Tibial nerve (tissue), 4 donors: ENCODE results near the gene POMZP3. TPM values are rescaled to one million over a fixed set of nuclear protein-coding genes. Genes with fewer than 3 reads are reported as not detected.
"Not testable (repeated sequence)": the region's sequence is repeated elsewhere in the genome, so short reads cannot be mapped to it uniquely, and the experiment has no call there.

Experiments used
- DNase-seq, 2 donors: peaks; one replicate each; pipeline ENCODE4 v3.0.0-alpha.2; 2019; ENCODE audit warnings: low spot score in 2 of 2
- H3K27ac ChIP-seq, 4 donors: fragments of 200-600 bp; sonication (generic) in 3 of 4; one replicate each; pipeline ENCODE4 v1.5.1; 2017 to 2019; ENCODE audit warnings: mild to moderate bottlenecking in 1 of 4
- H3K27me3 ChIP-seq, 2 donors: fragments of 200-600 bp; sonication (generic) in 1 of 2; one replicate each; pipeline versions ENCODE4 v1.5.1 to v1.6.0; 2017 to 2019
- H3K36me3 ChIP-seq, 3 donors: fragments of 200-600 bp; sonication (generic); one replicate each; pipeline ENCODE4 v1.5.1; 2018 to 2019
- H3K4me1 ChIP-seq, 4 donors: fragments of 200-600 bp; sonication (generic) in 3 of 4; one replicate each; pipeline ENCODE4 v1.5.1; 2017 to 2019
- H3K4me3 ChIP-seq, 4 donors: fragments of 200-600 bp; sonication (generic) in 3 of 4; one replicate each; pipeline ENCODE4 v1.5.1; 2017 to 2019; ENCODE audit warnings: mild to moderate bottlenecking in 1 of 4, moderate library complexity in 1 of 4
- H3K9me3 ChIP-seq, 4 donors: fragments of 200-600 bp; sonication (generic) in 3 of 4; one replicate each; pipeline ENCODE4 v1.5.1; 2017 to 2019
- EP300 ChIP-seq, 2 donors: sonication (generic); formaldehyde crosslinking; IDR thresholded peaks; one replicate each; pipeline ENCODE4 v1.6.1; 2017; ENCODE audit warnings: antibody characterized with exemption in 2 of 2, mild to moderate bottlenecking in 1 of 2
- WGBS, 2 donors: methylation state at CpG; one replicate each; pipeline ENCODE4 v1.1.5; 2018; 5-methylcytosine and 5-hydroxymethylcytosine counted together
- total RNA-seq, 4 donors: library from RNA; depleted of rRNA; stranded (reverse); fragments of >200 nt; gene quantifications; one replicate each; pipeline ENCODE4 v1.1.0, GENCODE V29; 2016

POMZP3 gene
- total RNA-seq, 4 donors from 2014 or later = 7.5 to 15.7 (median 9.1) TPM

DNA sequence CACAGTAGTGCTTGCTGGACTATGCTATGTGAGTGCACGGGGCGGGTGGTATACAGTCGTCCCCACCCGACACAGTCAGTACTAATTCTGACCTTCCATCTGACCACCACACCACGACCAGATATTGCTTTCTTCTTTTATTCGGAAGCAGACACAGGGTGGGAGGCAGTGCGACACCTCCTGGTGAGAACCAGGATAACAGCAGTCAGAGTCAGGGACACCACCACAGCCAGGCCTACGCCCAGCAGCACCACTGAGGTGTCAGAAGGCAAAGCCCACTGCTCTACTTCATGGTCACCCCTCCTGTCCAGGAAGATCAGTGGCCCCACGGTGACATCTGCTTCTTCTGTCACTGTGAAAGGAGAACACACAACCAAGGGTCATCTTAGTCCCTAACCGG lies 17.2 kb downstream of the POMZP3 start:
- H3K27me3 ChIP-seq, DNase-seq, H3K4me3 ChIP-seq, H3K9me3 ChIP-seq, H3K27ac ChIP-seq: not testable (repeated sequence)
- WGBS, 2 donors = 100% methylated on average over 1 of the region's 10 CpGs; no CpG with 5 or more reads in 1 of the 2 donors
- Histone ChIP-seq H3K4me1 (peaks cover 0 to 11% (median 0%) of the 10 kb centered on the region in 4 donors), H3K36me3 (peaks cover 0 to 17% (median 0%) of the 10 kb centered on the region in 3 donors)

DNA sequence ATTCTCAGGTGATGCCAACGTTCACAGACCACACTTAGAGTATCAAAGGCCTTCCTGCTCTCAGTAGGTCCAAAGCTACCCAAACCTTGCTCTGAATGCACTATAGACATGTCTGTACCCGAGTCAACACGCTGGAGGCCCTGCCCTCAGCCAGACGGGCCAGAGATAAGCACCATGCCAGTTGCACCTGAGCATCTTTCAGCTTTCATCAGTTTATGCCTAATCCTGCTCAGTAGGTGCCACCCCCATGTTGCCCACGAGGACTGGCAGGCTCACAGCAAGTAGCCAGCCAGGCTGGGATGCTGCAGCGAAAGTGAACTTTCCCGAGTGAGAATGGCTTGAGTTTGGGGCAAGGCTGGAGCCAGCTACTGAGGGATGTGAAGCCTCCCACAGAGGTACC lies 18.6 kb downstream of the POMZP3 start:
- WGBS, 2 donors = 83 to 90% methylated on average over 6 of the region's 7 CpGs
- Histone ChIP-seq H3K36me3 (peaks cover 0 to 17% (median 0%) of the 10 kb centered on the region in 3 donors), H3K4me1 (peaks cover 0 to 11% (median 0%) of the 10 kb centered on the region in 4 donors)
- H3K27me3 ChIP-seq, H3K27ac ChIP-seq, H3K9me3 ChIP-seq, H3K4me3 ChIP-seq, DNase-seq: not testable (repeated sequence)

DNA sequence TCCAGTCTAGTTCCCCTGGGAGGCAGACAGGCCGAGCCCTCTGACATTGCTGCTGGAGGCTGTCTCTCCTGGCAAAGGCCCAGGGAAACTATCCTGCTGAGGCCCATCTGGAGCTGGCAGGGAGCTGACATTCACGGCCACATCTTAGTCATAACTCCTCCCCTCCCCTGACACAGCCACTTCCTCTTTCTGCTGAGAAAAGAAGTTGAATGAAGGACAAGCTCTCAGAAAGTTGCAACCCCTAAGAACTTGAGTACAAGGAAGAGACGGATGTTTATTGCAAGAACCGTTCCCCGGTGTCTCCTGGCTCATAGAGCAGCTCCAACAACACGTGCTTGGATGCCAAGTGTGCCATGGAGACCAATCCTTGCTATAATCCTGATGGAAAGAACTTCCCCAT lies 21.1 kb downstream of the POMZP3 start:
- not testable (repeated sequence) for H3K9me3 ChIP-seq, H3K27ac ChIP-seq, H3K27me3 ChIP-seq, H3K36me3 ChIP-seq, H3K4me3 ChIP-seq
- TF ChIP-seq EP300 (IDR thresholded peaks at IDR 0.05) = peak in 1 of 2 donors; percentile 49
- peaks cover 0 to 11% (median 0%) of the 10 kb centered on the region in 4 donors for H3K4me1 ChIP-seq
- DNase-seq = peak; percentile 61 to 68
- WGBS, 2 donors = 0 to 3% methylated on average over 5 of the region's 6 CpGs

DNA sequence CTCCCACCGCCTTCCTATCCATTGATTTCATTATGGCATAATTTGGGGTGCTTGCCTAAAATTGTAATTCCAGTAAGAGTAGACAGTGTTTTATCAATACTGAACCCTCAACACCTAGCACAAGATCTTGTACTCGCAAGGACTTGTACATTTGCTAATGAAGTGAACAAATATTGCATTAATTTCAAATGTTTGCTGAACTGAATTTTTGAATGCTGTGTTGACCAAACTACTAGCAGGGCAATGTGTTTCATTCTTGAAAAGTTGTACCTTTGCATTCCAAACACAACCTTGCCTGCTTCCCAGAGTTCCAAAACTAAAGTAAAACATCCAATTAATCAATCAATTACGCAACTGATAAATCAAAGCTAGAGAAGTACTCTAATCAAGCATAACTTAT lies 26.4 kb downstream of the POMZP3 start:
- not testable (repeated sequence) for H3K27ac ChIP-seq
- 94% methylated on average over 3 of the region's 3 CpGs for WGBS, 2 donors

DNA sequence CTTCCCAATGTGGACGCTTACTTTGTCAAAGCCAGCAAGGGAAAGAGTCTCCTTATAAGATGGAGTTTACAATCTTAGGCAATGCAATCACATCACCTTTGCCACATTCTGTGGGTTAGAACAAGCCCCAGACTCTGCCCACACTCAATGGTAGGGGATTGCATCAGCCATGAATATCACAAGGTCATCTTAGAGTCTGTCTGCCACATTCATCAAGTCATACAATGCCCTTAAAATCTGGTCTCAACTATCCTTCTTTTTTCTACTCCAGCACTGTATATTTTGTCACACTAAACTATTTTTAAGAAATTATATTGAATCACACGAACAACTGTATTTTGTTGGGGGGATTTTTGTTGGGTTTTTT lies 27.0 kb downstream of the POMZP3 start:
- H3K9me3 ChIP-seq, H3K4me3 ChIP-seq, H3K27ac ChIP-seq, H3K36me3 ChIP-seq, H3K4me1 ChIP-seq, DNase-seq, H3K27me3 ChIP-seq: not testable (repeated sequence)
- WGBS, 2 donors = 72 to 79% methylated on average over 1 of the region's 2 CpGs

More for the DNA sequence above, 26.4 kb downstream of the POMZP3 start:
- not testable (repeated sequence) for H3K9me3 ChIP-seq, H3K36me3 ChIP-seq, H3K27me3 ChIP-seq, H3K4me1 ChIP-seq, DNase-seq, H3K4me3 ChIP-seq

DNA sequence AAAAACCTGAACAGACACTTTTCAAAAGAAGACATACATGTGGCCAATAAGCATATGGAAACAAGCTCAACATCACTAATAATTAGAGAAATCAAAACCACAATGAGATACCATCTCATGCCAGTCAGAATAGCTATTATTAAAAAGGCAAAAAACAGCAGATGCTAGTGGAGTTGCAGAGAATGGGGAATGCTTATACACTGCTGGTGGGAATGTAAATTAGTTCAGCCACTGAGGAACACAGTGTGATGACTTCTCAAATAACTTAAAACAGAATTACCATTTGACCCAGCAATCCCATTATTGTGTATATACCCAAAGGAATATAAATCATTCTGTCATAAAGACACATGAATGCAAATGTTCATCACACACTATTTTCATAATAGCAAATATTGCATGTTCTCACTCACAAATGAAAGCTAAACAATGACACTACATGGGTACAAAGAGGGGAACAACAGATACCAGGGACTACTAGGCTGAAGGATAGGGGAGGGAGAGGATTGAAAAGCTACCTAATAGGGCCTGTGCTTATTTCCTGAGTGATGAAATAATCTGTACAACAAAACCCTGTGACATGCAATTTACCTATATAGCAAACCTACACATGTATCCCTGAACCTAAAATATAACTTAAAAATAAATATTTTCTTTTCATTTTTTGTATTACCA lies 28.4 kb downstream of the POMZP3 start:
- not testable (repeated sequence) for H3K4me3 ChIP-seq, H3K36me3 ChIP-seq, DNase-seq, H3K27ac ChIP-seq, H3K4me1 ChIP-seq, H3K9me3 ChIP-seq, H3K27me3 ChIP-seq

DNA sequence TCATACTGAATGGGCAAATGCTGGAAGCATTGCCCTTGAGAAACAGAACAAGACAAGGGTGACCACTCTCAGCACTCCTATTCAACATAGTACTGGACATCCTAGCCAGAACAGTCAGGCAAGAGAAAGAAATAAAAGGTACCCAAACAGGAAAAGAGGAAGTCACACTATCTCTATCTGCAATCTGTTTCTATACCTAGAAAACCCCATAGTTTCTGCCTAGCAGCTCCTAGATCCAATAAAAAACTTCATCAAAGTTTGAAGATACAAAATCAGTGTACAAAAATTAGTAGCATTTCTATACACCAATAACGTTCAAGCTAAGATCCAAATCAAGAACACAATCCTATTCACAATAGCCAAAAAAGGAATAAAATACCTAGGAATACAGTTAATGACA lies 29.8 kb downstream of the POMZP3 start:
- not testable (repeated sequence) for H3K9me3 ChIP-seq, H3K27ac ChIP-seq, DNase-seq, H3K4me3 ChIP-seq, H3K4me1 ChIP-seq, H3K27me3 ChIP-seq, H3K36me3 ChIP-seq
- WGBS, 2 donors = 79 to 86% methylated on average over 1 of the region's 1 CpG

DNA sequence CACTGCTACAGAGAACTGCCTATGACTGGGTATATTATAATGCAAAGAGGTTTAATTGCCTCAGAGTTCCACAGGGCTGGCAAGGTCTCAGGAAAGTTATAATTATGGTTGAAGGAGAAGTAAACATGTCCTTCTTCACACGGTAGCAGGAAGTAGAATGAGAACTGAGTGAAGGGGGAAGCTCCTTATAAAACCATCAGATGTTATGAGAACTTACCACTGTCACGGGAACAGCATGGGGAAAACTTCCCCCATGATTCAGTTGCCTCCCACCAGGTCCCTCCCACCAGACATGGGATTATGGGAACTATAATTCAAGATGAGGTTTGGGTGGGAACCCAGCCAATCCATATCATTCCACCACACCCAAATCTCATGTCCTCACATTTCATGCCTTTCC lies 34.4 kb downstream of the POMZP3 start:
- not testable (repeated sequence) for DNase-seq, H3K4me3 ChIP-seq, H3K9me3 ChIP-seq, H3K36me3 ChIP-seq, H3K27ac ChIP-seq, H3K27me3 ChIP-seq
- WGBS, 2 donors = 60 to 63% methylated on average over 2 of the region's 2 CpGs
- TF ChIP-seq EP300 (IDR thresholded peaks at IDR 0.05) = peak in 1 of 2 donors; percentile 10
- H3K4me1 ChIP-seq = peaks cover 0 to 13% (median 5%) of the 10 kb centered on the region in 4 donors

DNA sequence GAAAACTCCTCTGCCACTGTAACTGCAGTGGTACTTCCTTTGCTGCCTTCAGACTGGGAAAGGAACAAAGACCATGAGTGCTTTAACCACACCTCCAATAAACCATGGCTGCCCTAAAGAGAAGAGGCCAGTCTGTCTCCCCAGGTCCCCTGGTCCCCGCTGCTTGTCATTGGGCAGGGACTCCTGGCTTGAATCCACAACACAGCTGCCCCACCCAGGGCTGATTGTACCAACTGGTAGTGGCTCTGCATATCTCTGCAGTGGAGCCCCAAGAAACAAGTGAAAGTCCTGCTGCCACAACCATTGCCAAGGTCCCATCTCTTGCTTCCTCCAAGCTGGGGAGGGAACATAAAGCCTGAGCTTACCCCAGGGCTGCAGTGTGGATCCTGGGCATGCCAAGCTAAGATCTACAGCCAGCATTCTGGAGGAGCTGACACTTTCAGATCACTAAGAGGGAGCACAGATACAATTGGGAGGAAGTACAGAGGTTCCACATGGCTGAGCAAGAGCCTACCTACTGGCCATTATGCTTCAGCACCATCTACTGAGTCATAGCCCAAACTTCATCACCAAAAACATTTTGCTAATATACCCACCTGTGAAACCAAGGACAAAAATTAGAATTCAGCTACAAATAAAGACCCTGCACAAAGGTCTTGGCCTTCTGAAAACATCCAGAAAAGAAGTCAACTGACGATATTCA lies 35.3 kb downstream of the POMZP3 start:
- not testable (repeated sequence) for H3K36me3 ChIP-seq, DNase-seq, H3K27ac ChIP-seq, H3K4me3 ChIP-seq, H3K9me3 ChIP-seq, H3K27me3 ChIP-seq
- peaks cover 0 to 16% (median 5%) of the 10 kb centered on the region in 4 donors for H3K4me1 ChIP-seq
- 41 to 83% methylated on average over 1 to 2 of the region's 2 CpGs for WGBS, 2 donors

DNA sequence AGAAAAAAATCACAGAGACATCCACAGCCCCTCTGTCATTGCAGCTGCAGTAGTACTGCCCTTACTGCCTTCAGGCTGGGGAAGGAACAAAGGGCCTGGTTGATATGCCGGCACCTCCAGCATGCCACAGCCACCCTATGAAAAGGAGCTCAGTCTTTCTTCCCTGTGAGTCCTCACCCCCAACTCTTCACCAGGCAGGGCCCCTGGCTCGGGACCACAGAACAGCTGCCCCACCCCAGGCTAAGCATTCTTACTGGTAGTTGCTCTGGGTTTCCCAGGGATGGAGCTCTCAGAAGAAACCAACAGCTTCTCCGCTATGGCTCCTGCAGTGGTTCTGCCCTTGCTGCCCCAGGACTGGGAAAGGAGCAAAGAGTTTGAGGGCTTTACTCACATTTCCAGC lies 36.0 kb downstream of the POMZP3 start:
- DNase-seq, H3K4me3 ChIP-seq, H3K9me3 ChIP-seq, H3K36me3 ChIP-seq, H3K27ac ChIP-seq, H3K27me3 ChIP-seq: not testable (repeated sequence)
- 65 to 88% methylated on average over 2 to 3 of the region's 3 CpGs for WGBS, 2 donors
- peaks cover 0 to 21% (median 5%) of the 10 kb centered on the region in 4 donors for H3K4me1 ChIP-seq

DNA sequence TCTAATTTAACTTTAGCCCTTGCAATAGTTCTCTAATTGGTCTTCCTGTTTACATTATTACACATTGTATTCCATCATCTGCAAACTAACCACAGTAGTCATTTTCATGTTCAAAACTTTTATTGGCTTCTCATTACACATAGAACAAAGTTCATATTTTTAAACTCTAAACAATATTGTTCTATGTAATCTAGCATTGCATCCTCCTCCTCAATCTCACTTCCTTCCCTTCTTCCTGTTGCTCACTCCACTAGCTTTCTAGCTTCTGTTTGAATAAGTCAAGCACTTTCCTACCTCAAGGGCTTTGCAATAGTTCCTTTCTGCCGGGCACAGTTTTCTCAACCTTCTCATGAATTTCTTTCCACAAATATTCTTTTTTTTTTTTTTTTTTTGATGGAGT lies 38.5 kb downstream of the POMZP3 start:
- not testable (repeated sequence) for H3K27ac ChIP-seq, H3K9me3 ChIP-seq, DNase-seq, H3K4me3 ChIP-seq, H3K36me3 ChIP-seq, H3K27me3 ChIP-seq
- 25% methylated on average over 1 of the region's 1 CpG; no CpG with 5 or more reads in 1 of the 2 donors for WGBS, 2 donors
- H3K4me1 ChIP-seq = peaks cover 0 to 29% (median 7%) of the 10 kb centered on the region in 4 donors

DNA sequence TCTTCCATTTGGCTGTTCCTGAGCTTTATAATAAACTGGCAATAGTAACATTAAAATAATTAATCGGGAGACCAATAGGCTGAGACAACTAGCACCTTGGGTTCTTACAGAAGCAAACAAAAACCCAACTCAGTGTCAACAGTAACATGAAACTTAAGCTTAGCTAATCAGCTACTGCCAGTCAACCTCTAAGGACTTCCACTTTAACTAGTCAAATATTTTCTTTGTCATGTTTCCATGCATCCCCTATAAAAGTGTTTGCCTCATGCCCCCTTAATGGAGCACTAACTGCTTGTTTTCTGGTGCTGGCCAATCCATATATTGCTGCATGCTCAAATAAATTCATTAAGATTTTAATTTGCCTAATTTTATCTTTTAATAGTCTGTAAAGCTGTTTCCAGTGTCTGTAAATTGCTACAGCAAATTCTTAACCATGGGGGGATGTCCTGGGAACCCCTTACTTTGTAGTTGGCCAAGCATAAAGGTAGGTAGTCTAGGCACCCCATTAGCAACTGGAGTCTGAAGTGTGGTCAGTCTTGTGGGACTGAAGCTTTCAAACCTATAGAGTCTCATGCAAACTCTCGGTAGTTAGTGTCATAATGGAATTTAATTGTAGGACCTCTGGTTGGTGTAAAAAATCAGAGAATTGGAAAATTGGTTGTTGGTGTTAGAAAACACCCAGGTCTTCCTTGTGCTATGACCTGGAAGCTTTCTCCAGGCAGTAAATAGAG lies 40.3 kb downstream of the POMZP3 start:
- H3K4me1 ChIP-seq = peaks cover 0 to 36% (median 10%) of the 10 kb centered on the region in 4 donors
- WGBS, 2 donors = 92% methylated on average over 2 of the region's 2 CpGs
- not testable (repeated sequence) for DNase-seq, H3K36me3 ChIP-seq, H3K4me3 ChIP-seq, H3K27ac ChIP-seq, H3K9me3 ChIP-seq, H3K27me3 ChIP-seq
